Midbrain (tissue), 1 donor: ENCODE measurements around the gene ST8SIA6.
"Not testable (repeated sequence)": the region's sequence is repeated elsewhere in the genome, so short reads cannot be mapped to it uniquely, and the experiment has no call there.

ENCODE experiments used
- DNase-seq: peaks from one replicate; lab custom pipeline; 2025; lab: John Stamatoyannopoulos, UW

The ST8SIA6 gene

GRCh38 chr10:17344206-17344605 is 110.2 kb downstream of the ST8SIA6 start:
- DNase-seq = no peak

GRCh38 chr10:17343118-17343517 is 111.3 kb downstream of the ST8SIA6 start:
- DNase-seq = no peak

GRCh38 chr10:17340144-17340829 is 114.1 kb downstream of the ST8SIA6 start:
- no peak for DNase-seq

- DNase-seq = no peak
Observed at GRCh38 chr10:17335065-17335464, 119.3 kb downstream of the ST8SIA6 start.

- no peak for DNase-seq
Observed at GRCh38 chr10:17330501-17330900, 123.9 kb downstream of the ST8SIA6 start.

- no peak for DNase-seq
Observed at GRCh38 chr10:17326377-17326776, 128.0 kb downstream of the ST8SIA6 start.

GRCh38 chr10:17321957-17322356 is 132.4 kb downstream of the ST8SIA6 start:
- DNase-seq = not testable (repeated sequence)

GRCh38 chr10:17316488-17317170 is 137.8 kb downstream of the ST8SIA6 start:
- DNase-seq = no peak

GRCh38 chr10:17309435-17309834 is 145.0 kb downstream of the ST8SIA6 start:
- DNase-seq = no peak

GRCh38 chr10:17307123-17307522 is 147.3 kb downstream of the ST8SIA6 start:
- no peak for DNase-seq

GRCh38 chr10:17292375-17292774 is 162.0 kb downstream of the ST8SIA6 start:
- no peak for DNase-seq

GRCh38 chr10:17290226-17290625 is 164.2 kb downstream of the ST8SIA6 start:
- DNase-seq = no peak

GRCh38 chr10:17289763-17290162 is 164.6 kb downstream of the ST8SIA6 start:
- no peak for DNase-seq

GRCh38 chr10:17286562-17287550 is 167.5 kb downstream of the ST8SIA6 start:
- DNase-seq = no peak

GRCh38 chr10:17282311-17282710 is 172.1 kb downstream of the ST8SIA6 start:
- DNase-seq = no peak

- DNase-seq = no peak
Observed at GRCh38 chr10:17278607-17279240, 175.7 kb downstream of the ST8SIA6 start.

- no peak for DNase-seq
Observed at GRCh38 chr10:17276756-17277424, 177.5 kb downstream of the ST8SIA6 start.

- DNase-seq = no peak
Observed at GRCh38 chr10:17273403-17273802, 181.0 kb downstream of the ST8SIA6 start.

- DNase-seq = no peak
Observed at GRCh38 chr10:17272648-17273047, 181.7 kb downstream of the ST8SIA6 start.
